Astrocyte (in vitro differentiated cells and primary cell): ENCODE data around the gene TNNI3.

Experiments used
- CTCF ChIP-seq: IDR thresholded peaks from 2 replicates; pipeline ENCODE4 v1.5.1; 2011; ENCODE audit warnings: low read depth, mild to moderate bottlenecking, inconsistent platforms, low read length, moderate library complexity; ENCODE audit not compliant: insufficient read depth
- EZH2 ChIP-seq: IDR thresholded peaks from 2 replicates; pipeline ENCODE4 v1.6.1; 2012; ENCODE audit warnings: mild to moderate bottlenecking, low read length, inconsistent platforms; ENCODE audit not compliant: insufficient read depth

GRCh38 chr19:55113570-55114039, 43.9 kb downstream of the TNNI3 start:
- TF ChIP-seq CTCF (no peak), EZH2 (no peak)
